B cell (primary cell): ENCODE results near the gene ERP44.

ENCODE experiments used
- EZH2 ChIP-seq: IDR thresholded peaks from 2 replicates; pipeline ENCODE4 v1.6.1; 2012; ENCODE audit warnings: borderline replicate concordance, low read depth, mild to moderate bottlenecking, moderate library complexity, low read length; ENCODE audit not compliant: insufficient read depth, poor library complexity, severe bottlenecking
- TF ChIP-seq, protein P1 (sequence below): fragments of 200-600 bp; IDR thresholded peaks from one replicate; pipeline ENCODE4 v1.8.0; 2022; ENCODE audit warnings: antibody characterized with exemption, mild to moderate bottlenecking

GRCh38 chr9:100125236-100125635 lies 26.4 kb upstream of the ERP44 start:
- TF ChIP-seq, protein P1, sequence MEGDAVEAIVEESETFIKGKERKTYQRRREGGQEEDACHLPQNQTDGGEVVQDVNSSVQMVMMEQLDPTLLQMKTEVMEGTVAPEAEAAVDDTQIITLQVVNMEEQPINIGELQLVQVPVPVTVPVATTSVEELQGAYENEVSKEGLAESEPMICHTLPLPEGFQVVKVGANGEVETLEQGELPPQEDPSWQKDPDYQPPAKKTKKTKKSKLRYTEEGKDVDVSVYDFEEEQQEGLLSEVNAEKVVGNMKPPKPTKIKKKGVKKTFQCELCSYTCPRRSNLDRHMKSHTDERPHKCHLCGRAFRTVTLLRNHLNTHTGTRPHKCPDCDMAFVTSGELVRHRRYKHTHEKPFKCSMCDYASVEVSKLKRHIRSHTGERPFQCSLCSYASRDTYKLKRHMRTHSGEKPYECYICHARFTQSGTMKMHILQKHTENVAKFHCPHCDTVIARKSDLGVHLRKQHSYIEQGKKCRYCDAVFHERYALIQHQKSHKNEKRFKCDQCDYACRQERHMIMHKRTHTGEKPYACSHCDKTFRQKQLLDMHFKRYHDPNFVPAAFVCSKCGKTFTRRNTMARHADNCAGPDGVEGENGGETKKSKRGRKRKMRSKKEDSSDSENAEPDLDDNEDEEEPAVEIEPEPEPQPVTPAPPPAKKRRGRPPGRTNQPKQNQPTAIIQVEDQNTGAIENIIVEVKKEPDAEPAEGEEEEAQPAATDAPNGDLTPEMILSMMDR = no peak
- no peak for TF ChIP-seq EZH2
